Vagina (tissue), 2 donors: ENCODE data around the gene PCSK6. TPM values are rescaled to one million over a fixed set of nuclear protein-coding genes. Genes with fewer than 3 reads are reported as not detected.

Experiments
- DNase-seq, 2 donors: peaks; one replicate each; pipeline ENCODE4 v3.0.0-alpha.2; 2017; ENCODE audit errors: extremely low spot score in 2 of 2
- H3K27ac ChIP-seq: fragments of 200-600 bp; sonication (generic); one replicate; pipeline ENCODE4 v1.5.1; 2019
- H3K27me3 ChIP-seq: fragments of 200-600 bp; sonication (generic); one replicate; pipeline ENCODE4 v1.5.1; 2019
- H3K36me3 ChIP-seq, 2 donors: fragments of 200-600 bp; sonication (generic); one replicate each; pipeline ENCODE4 v1.5.1; 2017 to 2019
- H3K4me1 ChIP-seq: fragments of 200-600 bp; sonication (generic); one replicate; pipeline ENCODE4 v1.5.1; 2019
- H3K4me3 ChIP-seq, 2 donors: fragments of 200-600 bp; sonication (generic); 1 replicate in 1 of 2; 2 replicates in 1 of 2; pipeline ENCODE4 v1.5.1; 2016 to 2019
- H3K9me3 ChIP-seq: fragments of 200-600 bp; sonication (generic); one replicate; pipeline ENCODE4 v1.5.1; 2019
- POLR2A ChIP-seq, 2 donors: fragments of 450-650 bp; IDR thresholded peaks; one replicate each; pipeline ENCODE4 v1.6.1; 2017; ENCODE audit warnings: antibody characterized with exemption in 2 of 2, mild to moderate bottlenecking in 2 of 2, moderate library complexity in 2 of 2
- POLR2AphosphoS5 ChIP-seq, 2 donors: sonication (generic); formaldehyde crosslinking; IDR thresholded peaks; one replicate each; pipeline ENCODE4 v1.9.0; 2017; ENCODE audit warnings: antibody characterized with exemption in 2 of 2, mild to moderate bottlenecking in 2 of 2, low read depth in 1 of 2; ENCODE audit not compliant: insufficient read depth in 1 of 2
- intact Hi-C: fragments of 100-400 bp; cut with DNase I; formaldehyde crosslinking; loops from one replicate; pipeline ENCODE4 v1.15.1; 2023
- total RNA-seq: library from RNA; depleted of rRNA; stranded (reverse); fragments of >200 nt; gene quantifications from one replicate; pipeline ENCODE4 v1.2.3, GENCODE V29; 2016
- TF ChIP-seq, protein P1 (sequence below), 3 experiments: fragments of 450-650 bp in 2 of 3; fragments of 200-600 bp in 1 of 3; sonication (generic) in 1 of 3; IDR thresholded peaks; one replicate each; pipeline ENCODE4 v1.5.1; 2017 to 2019; ENCODE audit warnings: antibody characterized with exemption in 3 of 3, mild to moderate bottlenecking in 2 of 3, moderate library complexity in 2 of 3

Gene PCSK6
- total RNA-seq, 1 donor from 2014 or later = 7.4 TPM

DNA sequence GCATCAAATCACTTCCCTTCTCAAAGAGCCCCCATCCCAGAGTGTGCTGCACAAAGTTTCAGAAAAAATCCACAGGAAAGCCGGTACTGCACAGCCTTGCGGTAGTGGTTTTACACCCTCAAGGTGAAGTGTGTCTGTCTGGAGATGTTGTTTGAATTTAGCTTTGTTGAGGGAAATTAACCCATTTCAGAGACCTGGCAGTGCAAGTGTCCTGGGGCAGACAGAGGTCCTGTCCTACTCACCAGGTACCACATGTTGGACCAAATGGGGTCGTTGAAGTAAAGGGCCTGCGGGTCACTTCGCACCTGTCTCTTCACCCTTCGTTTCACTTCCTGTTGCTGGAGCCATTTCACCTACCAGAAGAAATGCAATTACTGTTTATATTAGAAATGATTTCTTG, 57.8 kb downstream of the PCSK6 start:
- H3K27ac ChIP-seq = no peak overlapping the region
- TF ChIP-seq, protein P1, sequence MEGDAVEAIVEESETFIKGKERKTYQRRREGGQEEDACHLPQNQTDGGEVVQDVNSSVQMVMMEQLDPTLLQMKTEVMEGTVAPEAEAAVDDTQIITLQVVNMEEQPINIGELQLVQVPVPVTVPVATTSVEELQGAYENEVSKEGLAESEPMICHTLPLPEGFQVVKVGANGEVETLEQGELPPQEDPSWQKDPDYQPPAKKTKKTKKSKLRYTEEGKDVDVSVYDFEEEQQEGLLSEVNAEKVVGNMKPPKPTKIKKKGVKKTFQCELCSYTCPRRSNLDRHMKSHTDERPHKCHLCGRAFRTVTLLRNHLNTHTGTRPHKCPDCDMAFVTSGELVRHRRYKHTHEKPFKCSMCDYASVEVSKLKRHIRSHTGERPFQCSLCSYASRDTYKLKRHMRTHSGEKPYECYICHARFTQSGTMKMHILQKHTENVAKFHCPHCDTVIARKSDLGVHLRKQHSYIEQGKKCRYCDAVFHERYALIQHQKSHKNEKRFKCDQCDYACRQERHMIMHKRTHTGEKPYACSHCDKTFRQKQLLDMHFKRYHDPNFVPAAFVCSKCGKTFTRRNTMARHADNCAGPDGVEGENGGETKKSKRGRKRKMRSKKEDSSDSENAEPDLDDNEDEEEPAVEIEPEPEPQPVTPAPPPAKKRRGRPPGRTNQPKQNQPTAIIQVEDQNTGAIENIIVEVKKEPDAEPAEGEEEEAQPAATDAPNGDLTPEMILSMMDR (IDR thresholded peaks at IDR 0.05) = no peak
- TF ChIP-seq POLR2A (IDR thresholded peaks at IDR 0.05) (no peak), POLR2AphosphoS5 (IDR thresholded peaks at IDR 0.05; ENCODE audit: insufficient read depth in 1 of 2, low read depth in 1 of 2) (no peak)
- intact Hi-C loops = no loop called here
- DNase-seq = no peak
- H3K27me3 ChIP-seq = no peaks in the 10 kb centered on the region
- H3K4me3 ChIP-seq = no peak overlapping the region
- H3K36me3 ChIP-seq = no peaks in the 10 kb centered on the region
- no peaks in the 10 kb centered on the region for H3K9me3 ChIP-seq
- H3K4me1 ChIP-seq = no peaks in the 10 kb centered on the region

DNA sequence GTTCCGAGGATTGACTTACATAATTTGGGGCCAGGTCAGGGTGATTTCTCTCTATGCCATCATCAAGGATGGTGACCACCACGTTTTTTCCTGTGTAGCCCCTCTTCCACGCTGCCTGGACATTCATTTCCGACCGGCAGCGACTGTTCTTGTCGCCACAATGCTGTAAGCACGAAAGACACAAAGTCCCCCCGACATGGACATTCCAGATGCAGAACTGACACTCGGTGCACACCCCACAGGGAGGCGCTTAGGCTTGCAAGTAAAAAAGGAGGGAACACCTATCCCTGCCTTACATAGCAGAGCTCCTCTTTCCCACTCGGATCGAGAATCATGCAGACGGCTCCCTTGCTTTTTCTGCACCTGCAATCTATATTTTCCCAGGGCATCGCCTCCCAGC, 58.2 kb downstream of the PCSK6 start:
- intact Hi-C loops = no loop called here
- no peaks in the 10 kb centered on the region for H3K36me3 ChIP-seq

DNA sequence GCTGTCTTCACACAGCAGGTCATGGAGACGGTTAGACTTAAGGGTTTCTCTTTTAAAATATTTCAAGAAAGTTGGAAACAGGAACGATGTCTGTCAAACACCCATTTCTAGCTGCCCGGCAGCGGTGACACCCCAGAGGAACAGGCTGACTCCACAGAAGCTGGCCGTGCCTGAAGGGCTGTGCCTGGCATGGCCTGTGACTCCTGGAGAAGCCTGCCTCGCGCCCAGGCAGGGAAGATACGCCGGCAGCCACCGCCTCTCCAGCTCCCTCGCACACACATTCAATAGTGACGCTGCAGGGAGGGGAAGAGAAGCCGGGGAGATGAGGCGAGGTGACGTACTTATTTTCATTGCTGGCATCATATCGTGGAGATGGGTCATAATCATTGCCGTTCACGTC, 59.9 kb downstream of the PCSK6 start:
- H3K4me3 ChIP-seq = no peak overlapping the region
- TF ChIP-seq POLR2AphosphoS5 (IDR thresholded peaks at IDR 0.05; ENCODE audit: insufficient read depth in 1 of 2, low read depth in 1 of 2) = no peak
- TF ChIP-seq, protein P1 (IDR thresholded peaks at IDR 0.05) = no peak
- TF ChIP-seq POLR2A (IDR thresholded peaks at IDR 0.05) = no peak
- no peaks in the 10 kb centered on the region for H3K36me3 ChIP-seq
- H3K27me3 ChIP-seq = no peaks in the 10 kb centered on the region
- H3K9me3 ChIP-seq = no peaks in the 10 kb centered on the region
- intact Hi-C loops = no loop called here
- H3K27ac ChIP-seq = no peak overlapping the region
- H3K4me1 ChIP-seq = no peaks in the 10 kb centered on the region
- DNase-seq = no peak

More for the DNA sequence above, 58.2 kb downstream of the PCSK6 start:
- no peak for TF ChIP-seq POLR2AphosphoS5 (IDR thresholded peaks at IDR 0.05; ENCODE audit: insufficient read depth in 1 of 2, low read depth in 1 of 2)
- TF ChIP-seq, protein P1 (IDR thresholded peaks at IDR 0.05) = no peak
- no peak for TF ChIP-seq POLR2A (IDR thresholded peaks at IDR 0.05)
- Histone ChIP-seq H3K4me3 (no peak overlapping the region), H3K4me1 (no peaks in the 10 kb centered on the region), H3K9me3 (no peaks in the 10 kb centered on the region), H3K27ac (no peak overlapping the region), H3K27me3 (no peaks in the 10 kb centered on the region)
- no peak for DNase-seq

DNA sequence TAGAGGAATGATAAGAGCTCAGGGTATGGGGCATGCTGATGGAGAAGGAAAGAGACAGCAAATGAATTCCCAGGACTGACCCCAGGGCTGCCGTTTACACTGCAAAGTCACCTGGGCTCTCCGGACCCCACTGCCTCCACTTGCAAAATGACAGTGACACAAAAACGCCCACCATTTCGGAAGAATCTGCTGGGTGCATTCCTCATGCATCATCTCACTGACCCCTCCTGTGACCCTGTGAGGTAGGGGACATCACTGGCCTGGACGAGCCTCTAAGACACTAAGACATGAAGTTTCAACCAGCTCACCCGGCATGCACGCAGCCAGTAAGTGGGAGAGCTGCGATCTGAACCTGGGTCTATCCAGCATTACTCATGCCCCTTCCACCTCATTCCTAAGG, 60.3 kb downstream of the PCSK6 start:
- Histone ChIP-seq H3K4me3 (no peak overlapping the region), H3K27me3 (no peaks in the 10 kb centered on the region), H3K4me1 (no peaks in the 10 kb centered on the region), H3K27ac (no peak overlapping the region), H3K36me3 (no peaks in the 10 kb centered on the region), H3K9me3 (no peaks in the 10 kb centered on the region)
- TF ChIP-seq POLR2A (IDR thresholded peaks at IDR 0.05) (no peak), POLR2AphosphoS5 (IDR thresholded peaks at IDR 0.05; ENCODE audit: insufficient read depth in 1 of 2, low read depth in 1 of 2) (no peak)
- TF ChIP-seq, protein P1 (IDR thresholded peaks at IDR 0.05) = no peak
- no peak for DNase-seq
- intact Hi-C loops = no loop called here

DNA sequence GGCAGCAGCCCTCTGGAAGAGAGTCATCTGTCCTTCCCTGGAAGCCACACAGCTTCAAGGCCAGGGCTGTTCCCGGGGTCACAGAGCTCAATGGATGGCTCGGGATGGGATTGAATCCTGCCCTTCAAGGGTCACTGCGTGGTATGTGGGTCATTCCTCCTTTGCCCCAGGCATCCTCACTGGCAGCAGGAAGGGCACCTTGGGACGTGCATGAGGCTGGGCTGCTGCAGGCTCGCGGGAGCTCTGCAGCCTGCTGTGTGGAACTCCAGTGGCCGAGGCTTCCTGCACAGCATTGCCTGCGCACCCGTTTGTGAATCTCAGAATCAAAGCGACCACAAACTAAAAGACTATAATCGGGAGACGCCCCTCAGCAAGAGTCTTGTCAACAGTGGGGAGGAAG, 60.7 kb downstream of the PCSK6 start:
- TF ChIP-seq POLR2AphosphoS5 (IDR thresholded peaks at IDR 0.05; ENCODE audit: insufficient read depth in 1 of 2, low read depth in 1 of 2) (no peak), POLR2A (IDR thresholded peaks at IDR 0.05) (no peak)
- TF ChIP-seq, protein P1 (IDR thresholded peaks at IDR 0.05) = no peak
- Histone ChIP-seq H3K27ac (no peak overlapping the region), H3K27me3 (no peaks in the 10 kb centered on the region), H3K36me3 (no peaks in the 10 kb centered on the region), H3K9me3 (no peaks in the 10 kb centered on the region), H3K4me3 (no peak overlapping the region), H3K4me1 (no peaks in the 10 kb centered on the region)
- intact Hi-C loops = no loop called here
- DNase-seq = no peak
